Esophagus muscularis mucosa (tissue), 3 donors: Measurements from ENCODE around the gene ATP6V0C.

Experiments used
- CTCF ChIP-seq, 3 experiments: fragments of 200-600 bp in 2 of 3; fragments of 450-650 bp in 1 of 3; sonication (generic) in 2 of 3; IDR thresholded peaks; one replicate each; pipeline ENCODE4 v1.5.1; 2017 to 2019; ENCODE audit warnings: antibody characterized with exemption in 3 of 3, mild to moderate bottlenecking in 2 of 3, moderate library complexity in 1 of 3
- POLR2AphosphoS5 ChIP-seq, 2 donors: sonication (generic); formaldehyde crosslinking; IDR thresholded peaks; one replicate each; pipeline ENCODE4 v1.6.1; 2017; ENCODE audit warnings: antibody characterized with exemption in 2 of 2

GRCh38 chr16:2500430-2500917 lies 13.3 kb upstream of the ATP6V0C start:
- TF ChIP-seq CTCF (IDR thresholded peaks at IDR 0.05) = no peak
- no peak for TF ChIP-seq POLR2AphosphoS5 (IDR thresholded peaks at IDR 0.05)
